Measurements from ENCODE around the gene MED12L.

The MED12L gene

DNA sequence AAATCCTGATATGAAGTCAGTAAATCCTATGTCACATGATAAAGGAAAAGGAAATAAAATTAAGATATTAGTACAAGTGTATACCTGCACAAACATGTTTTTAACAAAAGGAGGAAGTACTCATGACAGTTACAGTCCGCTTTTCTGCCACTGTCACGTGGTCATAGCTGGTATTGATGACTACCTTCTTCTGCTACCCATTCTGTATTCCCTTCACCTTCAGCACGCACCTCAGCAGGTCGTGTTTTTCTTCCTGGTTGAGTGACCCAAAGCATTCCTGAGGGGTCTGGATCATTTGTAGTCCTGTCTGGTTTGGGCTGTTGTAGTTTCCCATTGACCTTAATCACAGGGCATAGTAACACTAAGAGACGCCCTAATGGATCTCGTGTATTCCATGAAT lies 334.3 kb downstream of the MED12L start:
- H4K20me1 ChIP-seq (ENCODE audit: insufficient read depth) = no peaks in the 10 kb centered on the region
- H3K4me1 ChIP-seq (ENCODE audit: low read depth, poor library complexity, severe bottlenecking) = no peaks in the 10 kb centered on the region
- no peaks in the 10 kb centered on the region for H3K36me3 ChIP-seq (ENCODE audit: insufficient read depth)
- H3K27ac ChIP-seq = no peak overlapping the region
- no peak overlapping the region for H3K9ac ChIP-seq
- H3K4me2 ChIP-seq = no peak overlapping the region
- no peaks in the 10 kb centered on the region for H3K79me2 ChIP-seq (ENCODE audit: insufficient read depth, low read depth)
- no peak overlapping the region for H3K4me3 ChIP-seq (IDR thresholded peaks at IDR 0.05; ENCODE audit: insufficient read depth, low read depth, low read length)
- H2AFZ ChIP-seq (ENCODE audit: low read depth) = no peak overlapping the region
- H3K27me3 ChIP-seq (ENCODE audit: insufficient read depth, low read depth) = no peaks in the 10 kb centered on the region
- TF ChIP-seq, protein P1, sequence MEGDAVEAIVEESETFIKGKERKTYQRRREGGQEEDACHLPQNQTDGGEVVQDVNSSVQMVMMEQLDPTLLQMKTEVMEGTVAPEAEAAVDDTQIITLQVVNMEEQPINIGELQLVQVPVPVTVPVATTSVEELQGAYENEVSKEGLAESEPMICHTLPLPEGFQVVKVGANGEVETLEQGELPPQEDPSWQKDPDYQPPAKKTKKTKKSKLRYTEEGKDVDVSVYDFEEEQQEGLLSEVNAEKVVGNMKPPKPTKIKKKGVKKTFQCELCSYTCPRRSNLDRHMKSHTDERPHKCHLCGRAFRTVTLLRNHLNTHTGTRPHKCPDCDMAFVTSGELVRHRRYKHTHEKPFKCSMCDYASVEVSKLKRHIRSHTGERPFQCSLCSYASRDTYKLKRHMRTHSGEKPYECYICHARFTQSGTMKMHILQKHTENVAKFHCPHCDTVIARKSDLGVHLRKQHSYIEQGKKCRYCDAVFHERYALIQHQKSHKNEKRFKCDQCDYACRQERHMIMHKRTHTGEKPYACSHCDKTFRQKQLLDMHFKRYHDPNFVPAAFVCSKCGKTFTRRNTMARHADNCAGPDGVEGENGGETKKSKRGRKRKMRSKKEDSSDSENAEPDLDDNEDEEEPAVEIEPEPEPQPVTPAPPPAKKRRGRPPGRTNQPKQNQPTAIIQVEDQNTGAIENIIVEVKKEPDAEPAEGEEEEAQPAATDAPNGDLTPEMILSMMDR (conservative IDR thresholded peaks at IDR 0.05; ENCODE audit: low read depth, low read length) = no peak

DNA sequence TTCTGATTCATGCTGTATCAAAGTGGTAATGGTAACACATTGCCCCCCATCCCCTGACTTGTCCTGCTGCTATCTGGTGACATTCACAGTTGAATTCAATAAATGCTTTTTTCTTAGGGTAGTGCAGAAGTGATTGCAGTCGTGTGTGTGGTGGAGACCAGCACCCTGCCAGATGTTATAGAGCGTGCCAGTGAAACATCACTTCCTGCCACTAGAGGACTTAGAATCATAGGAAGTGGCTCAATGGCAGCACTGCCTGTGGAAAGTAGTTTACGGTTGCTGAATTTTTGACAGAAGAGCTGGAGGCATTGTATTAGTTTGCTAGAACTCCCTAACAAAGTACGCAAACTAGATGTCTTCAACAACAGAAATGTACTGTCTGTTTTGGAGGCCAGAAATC lies 336.5 kb downstream of the MED12L start:
- Histone ChIP-seq H3K27me3 (ENCODE audit: insufficient read depth, low read depth) (no peaks in the 10 kb centered on the region), H3K79me2 (ENCODE audit: insufficient read depth, low read depth) (no peaks in the 10 kb centered on the region), H3K27ac (no peak overlapping the region), H3K4me3 (IDR thresholded peaks at IDR 0.05; ENCODE audit: insufficient read depth, low read depth, low read length) (no peak overlapping the region), H2AFZ (ENCODE audit: low read depth) (no peak overlapping the region), H3K4me2 (no peak overlapping the region), H3K36me3 (ENCODE audit: insufficient read depth) (no peaks in the 10 kb centered on the region), H4K20me1 (ENCODE audit: insufficient read depth) (no peaks in the 10 kb centered on the region), H3K4me1 (ENCODE audit: low read depth, poor library complexity, severe bottlenecking) (peaks cover 6% of the 10 kb centered on the region), H3K9ac (no peak overlapping the region)
- TF ChIP-seq, protein P1 (conservative IDR thresholded peaks at IDR 0.05; ENCODE audit: low read depth, low read length) = no peak

DNA sequence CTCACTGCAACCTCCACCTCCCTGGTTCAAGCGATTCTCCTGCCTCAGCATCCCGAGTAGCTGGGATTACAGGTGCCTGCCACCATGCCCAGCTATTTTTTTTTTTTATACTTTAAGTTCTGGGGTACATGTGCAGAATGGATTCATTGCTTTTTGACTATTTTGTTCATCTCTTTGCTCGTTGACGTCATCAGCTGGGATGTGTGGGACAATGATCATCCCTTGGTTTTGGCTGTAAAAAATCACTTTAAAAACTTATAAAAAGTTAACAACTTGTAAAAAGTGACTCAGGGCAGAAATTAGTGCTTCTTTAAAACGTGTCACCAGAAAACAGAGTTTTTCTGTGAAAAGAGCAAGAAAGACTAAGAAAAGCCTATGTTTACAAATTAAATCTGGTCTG lies 337.6 kb downstream of the MED12L start:
- TF ChIP-seq, protein P1 (conservative IDR thresholded peaks at IDR 0.05; ENCODE audit: low read depth, low read length) = no peak
- H3K79me2 ChIP-seq (ENCODE audit: insufficient read depth, low read depth) = no peaks in the 10 kb centered on the region
- H3K4me3 ChIP-seq (IDR thresholded peaks at IDR 0.05; ENCODE audit: insufficient read depth, low read depth, low read length) = no peak overlapping the region
- H3K9ac ChIP-seq = no peak overlapping the region
- H2AFZ ChIP-seq (ENCODE audit: low read depth) = no peak overlapping the region
- H3K4me2 ChIP-seq = no peak overlapping the region
- peaks cover 6% of the 10 kb centered on the region for H3K4me1 ChIP-seq (ENCODE audit: low read depth, poor library complexity, severe bottlenecking)
- H3K27me3 ChIP-seq (ENCODE audit: insufficient read depth, low read depth) = no peaks in the 10 kb centered on the region
- no peaks in the 10 kb centered on the region for H4K20me1 ChIP-seq (ENCODE audit: insufficient read depth)
- H3K36me3 ChIP-seq (ENCODE audit: insufficient read depth) = no peaks in the 10 kb centered on the region
- no peak overlapping the region for H3K27ac ChIP-seq

DNA sequence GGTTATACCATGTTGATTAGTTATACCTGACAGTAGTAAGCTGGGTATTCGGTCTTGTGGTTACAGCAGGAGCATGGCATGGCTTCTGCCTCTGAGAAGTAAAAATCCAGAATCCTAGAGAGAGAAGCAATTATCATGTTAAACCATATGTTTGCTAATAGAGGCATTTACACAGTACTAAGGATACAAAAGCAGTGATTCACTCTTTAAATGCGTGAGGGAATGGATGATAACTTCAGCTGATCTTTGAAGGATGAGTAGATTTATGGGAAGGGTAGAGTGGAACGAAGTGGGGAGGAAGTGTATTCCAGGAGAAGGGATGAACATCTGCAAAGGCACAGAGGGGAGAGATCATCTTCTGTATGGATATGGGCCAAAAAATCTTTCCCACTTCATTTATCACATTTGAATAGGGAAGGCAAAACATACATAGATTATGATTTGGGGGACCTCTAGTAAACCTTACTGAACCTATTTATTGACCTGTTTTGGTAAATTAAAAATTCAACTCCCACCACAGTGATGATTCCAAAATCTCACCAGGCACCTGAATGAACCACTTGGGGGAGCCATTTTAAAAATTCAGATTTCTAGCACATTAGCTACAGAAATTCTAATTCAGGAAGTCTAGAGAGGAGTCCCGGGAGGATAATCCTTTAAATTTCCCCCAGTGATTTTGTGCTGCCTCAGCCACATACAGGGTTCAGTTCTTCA lies 340.3 kb downstream of the MED12L start:
- Histone ChIP-seq H3K27ac (no peak overlapping the region), H3K4me2 (no peak overlapping the region), H3K9ac (no peak overlapping the region), H3K4me3 (IDR thresholded peaks at IDR 0.05; ENCODE audit: insufficient read depth, low read depth, low read length) (no peak overlapping the region), H3K36me3 (ENCODE audit: insufficient read depth) (no peaks in the 10 kb centered on the region), H3K27me3 (ENCODE audit: insufficient read depth, low read depth) (no peaks in the 10 kb centered on the region), H3K79me2 (ENCODE audit: insufficient read depth, low read depth) (no peaks in the 10 kb centered on the region), H3K4me1 (ENCODE audit: low read depth, poor library complexity, severe bottlenecking) (peaks cover 6% of the 10 kb centered on the region), H4K20me1 (ENCODE audit: insufficient read depth) (no peaks in the 10 kb centered on the region), H2AFZ (ENCODE audit: low read depth) (peak overlapping the region; percentile 27; the same call in 1 of the 2 replicates)
- TF ChIP-seq, protein P1 (conservative IDR thresholded peaks at IDR 0.05; ENCODE audit: low read depth, low read length) = peak; percentile 68
